Naive thymus-derived CD8-positive, alpha-beta T cell (primary cell): ENCODE results near the gene EAF1. TPM values are rescaled to one million over a fixed set of nuclear protein-coding genes. Genes with fewer than 3 reads are reported as not detected.
"Not testable (repeated sequence)": the region's sequence is repeated elsewhere in the genome, so short reads cannot be mapped to it uniquely, and the experiment has no call there.

ENCODE experiments used
- ATAC-seq, 2 donors: fragments of 150-1000 bp; cut with Tn5 transposase in 1 of 2; sonication (Bioruptor Pico), chemical (Tn5 transposase) in 1 of 2; 1 replicate in 1 of 2; 2 replicates in 1 of 2; pipeline ENCODE4 v1.10.0; 2021; ENCODE audit warnings: mild to moderate bottlenecking in 2 of 2, moderate library complexity in 2 of 2
- POLR2A ChIA-PET: fragments of 350-600 bp; sonication (Branson Sonifier 250); formaldehyde crosslinking; loops from one replicate; lab custom pipeline; 2021; ENCODE audit warnings: antibody characterized with exemption; lab: Charles Lee
- DNase-seq, 10 donors: peaks; one replicate each; pipeline versions ENCODE4 v3.0.0 to v3.0.0-alpha.2; 2020 to 2022
- H3K27ac Mint-ChIP-seq, 10 donors: one replicate each; pipeline ENCODE4 v1.8.0; 2020 to 2022; ENCODE audit warnings: mild to moderate bottlenecking in 10 of 10, mixed read lengths in 10 of 10, moderate library complexity in 4 of 10, inconsistent platforms in 1 of 10
- H3K27me3 Mint-ChIP-seq, 5 donors: one replicate each; pipeline ENCODE4 v1.8.0; 2021 to 2022; ENCODE audit warnings: mixed read lengths in 5 of 5
- H3K36me3 Mint-ChIP-seq, 3 donors: one replicate each; pipeline ENCODE4 v1.8.0; 2020 to 2022; ENCODE audit warnings: mixed read lengths in 3 of 3, mild to moderate bottlenecking in 2 of 3, inconsistent platforms in 1 of 3
- H3K4me1 Mint-ChIP-seq, 4 donors: one replicate each; pipeline ENCODE4 v1.8.0; 2021 to 2022; ENCODE audit warnings: mixed read lengths in 4 of 4
- H3K4me3 Mint-ChIP-seq, 10 donors: one replicate each; pipeline ENCODE4 v1.8.0; 2020 to 2022; ENCODE audit warnings: mild to moderate bottlenecking in 10 of 10, mixed read lengths in 10 of 10, moderate library complexity in 6 of 10, inconsistent platforms in 1 of 10
- H3K9me3 Mint-ChIP-seq, 9 donors: one replicate each; pipeline ENCODE4 v1.8.0; 2020 to 2022; ENCODE audit warnings: mixed read lengths in 9 of 9, mild to moderate bottlenecking in 3 of 9, inconsistent platforms in 1 of 9, moderate library complexity in 1 of 9
- polyA plus RNA-seq, 3 donors: library from polyadenylated mRNA; unstranded; fragments of 300-500 nt; fragmentation: Illumina TruSeq; gene quantifications; one replicate each; pipeline ENCODE4 v1.2.3, GENCODE V29; 2021
- total RNA-seq, 8 experiments: library from RNA in 2 of 8; stranded (reverse) in 2 of 8; gene quantifications; one replicate each; pipeline ENCODE4 v1.2.3 and lab custom pipeline; 2021 to 2026

EAF1 gene
- total and polyA plus RNA-seq, 5 experiments from 2014 or later = 4.6 to 17.5 (median 7.7) TPM

DNA sequence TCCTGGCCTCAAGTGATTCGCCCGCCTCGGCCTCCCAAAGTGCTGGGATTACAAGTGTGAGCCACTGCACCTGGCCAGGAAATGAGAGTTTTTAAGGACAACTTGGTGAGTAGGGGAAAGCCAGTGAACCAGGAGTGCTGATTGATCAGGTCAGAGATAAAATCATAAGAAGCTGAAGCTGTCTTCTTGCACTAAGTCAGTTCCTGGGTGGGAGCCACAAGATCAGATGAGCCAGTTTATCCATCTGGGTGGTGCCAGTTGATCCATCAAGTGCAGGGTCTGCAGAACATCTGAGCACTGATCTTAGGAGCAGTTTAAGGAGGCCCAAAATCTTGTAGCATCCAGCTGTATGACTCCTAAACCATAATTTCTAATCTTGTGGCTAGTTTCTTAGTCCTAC, 39.1 kb upstream of the EAF1 start:
- ATAC-seq, DNase-seq, H3K4me3 Mint-ChIP-seq, H3K27me3 Mint-ChIP-seq, POLR2A ChIA-PET, H3K36me3 Mint-ChIP-seq: not testable (repeated sequence)
- H3K9me3 Mint-ChIP-seq = peaks cover 0 to 18% (median 0%) of the 10 kb centered on the region in 9 donors
- H3K4me1 Mint-ChIP-seq = peaks cover 0 to 56% (median under 1%) of the 10 kb centered on the region in 4 donors
- H3K27ac Mint-ChIP-seq = peak overlapping the region in 1 of 10 donors; percentile 11

DNA sequence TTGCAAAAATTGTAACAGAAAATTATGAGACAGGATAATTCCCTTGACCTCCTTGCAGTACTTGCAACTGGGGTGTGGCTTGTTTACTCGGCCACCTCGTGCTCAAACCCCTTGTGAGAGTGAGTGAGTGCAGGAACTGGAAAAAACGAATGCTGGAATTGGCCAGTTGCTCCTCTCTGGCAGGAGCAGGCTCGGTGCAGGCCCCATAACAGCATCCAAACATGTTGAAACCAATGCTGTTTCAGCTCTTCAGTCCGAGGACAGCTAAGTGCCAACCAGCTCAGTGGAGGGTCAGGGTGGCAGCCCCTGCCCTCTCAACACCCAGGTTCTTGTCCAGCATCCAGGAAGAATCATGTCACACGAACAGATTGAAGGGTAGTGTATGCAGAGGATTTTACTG, 36.9 kb upstream of the EAF1 start:
- H3K9me3 Mint-ChIP-seq = peaks cover 0 to 18% (median 0%) of the 10 kb centered on the region in 9 donors
- H3K36me3 Mint-ChIP-seq = no peaks in the 10 kb centered on the region

GRCh38 chr3:15391007-15391406, 36.4 kb upstream of the EAF1 start:
- ATAC-seq (no peak), DNase-seq (no peak)
- POLR2A ChIA-PET = no interaction called here
- Mint-ChIP-seq H3K4me1 (peaks cover 0 to 38% (median under 1%) of the 10 kb centered on the region in 4 donors), H3K27ac (no peak overlapping the region), H3K4me3 (no peak overlapping the region), H3K27me3 (no peaks in the 10 kb centered on the region), H3K36me3 (no peaks in the 10 kb centered on the region), H3K9me3 (peaks cover 0 to 14% (median 0%) of the 10 kb centered on the region in 9 donors)

More for the DNA sequence above, 36.9 kb upstream of the EAF1 start:
- H3K4me1 Mint-ChIP-seq = peaks cover 0 to 43% (median under 1%) of the 10 kb centered on the region in 4 donors
- ATAC-seq = no peak
- no peak for DNase-seq
- H3K27ac Mint-ChIP-seq = no peak overlapping the region
- no peaks in the 10 kb centered on the region for H3K27me3 Mint-ChIP-seq
- H3K4me3 Mint-ChIP-seq = no peak overlapping the region
- POLR2A ChIA-PET = no interaction called here

DNA sequence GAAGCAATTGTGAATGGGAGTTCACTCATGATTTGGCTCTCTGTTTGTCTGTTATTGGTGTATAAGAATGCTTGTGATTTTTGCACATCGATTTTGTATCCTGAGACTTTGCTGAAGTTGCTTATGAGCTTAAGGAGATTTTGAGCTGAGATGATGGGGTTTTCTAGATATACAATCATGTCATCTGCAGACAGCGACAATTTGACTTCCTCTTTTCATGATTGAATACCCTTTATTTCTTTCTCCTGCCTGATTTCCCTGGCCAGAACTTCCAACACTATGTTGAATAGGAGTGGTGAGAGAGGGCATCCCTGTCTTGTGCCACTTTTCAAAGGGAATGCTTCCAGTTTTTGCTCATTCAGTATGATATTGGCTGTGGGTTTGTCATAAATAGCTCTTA, 34.1 kb upstream of the EAF1 start:
- ATAC-seq, H3K27me3 Mint-ChIP-seq, H3K27ac Mint-ChIP-seq, H3K36me3 Mint-ChIP-seq, POLR2A ChIA-PET, H3K4me3 Mint-ChIP-seq, H3K9me3 Mint-ChIP-seq, DNase-seq: not testable (repeated sequence)
- peaks cover 0 to 17% (median 0%) of the 10 kb centered on the region in 4 donors for H3K4me1 Mint-ChIP-seq

DNA sequence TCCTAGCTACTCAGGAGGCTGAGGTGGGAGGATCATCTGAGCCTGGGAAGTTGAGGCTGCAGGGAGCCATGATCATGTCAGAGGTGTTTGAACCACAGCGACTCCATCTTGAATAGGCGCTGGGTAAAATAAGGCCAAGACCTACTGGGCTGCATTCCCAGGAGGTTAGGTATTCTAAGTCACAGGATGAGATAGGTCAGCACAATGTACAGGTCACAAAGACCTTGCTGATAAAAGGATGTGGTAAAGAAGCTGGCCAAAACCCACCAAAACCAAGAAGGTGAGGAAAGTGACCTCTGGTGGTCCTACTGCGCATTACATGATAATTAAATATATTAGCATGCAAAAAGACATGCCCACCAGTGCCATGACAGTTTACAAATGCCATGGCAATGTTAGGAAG, 28.7 kb upstream of the EAF1 start:
- peaks cover 13 to 26% (median 15%) of the 10 kb centered on the region in 4 donors for H3K4me1 Mint-ChIP-seq
- DNase-seq, H3K36me3 Mint-ChIP-seq, H3K9me3 Mint-ChIP-seq, H3K27me3 Mint-ChIP-seq, ATAC-seq, H3K4me3 Mint-ChIP-seq, H3K27ac Mint-ChIP-seq: not testable (repeated sequence)
- POLR2A ChIA-PET = interaction anchor here (0.7 to 0.8 kb wide), 2 partner anchors 122 to 459 kb away, joined by 3 to 4 read pairs; no protein-coding TSS in a partner anchor

GRCh38 chr3:15399970-15400369, 27.4 kb upstream of the EAF1 start:
- H3K27ac Mint-ChIP-seq = peak overlapping the region in 2 of 10 donors; percentile 22 to 27
- DNase-seq = no peak
- ATAC-seq = peak in 1 of 2 donors; percentile 46
- peak overlapping the region in 4 of 10 donors; percentile 2 to 44 (median 10) for H3K4me3 Mint-ChIP-seq
- POLR2A ChIA-PET = no interaction called here
- H3K9me3 Mint-ChIP-seq = no peaks in the 10 kb centered on the region
- peaks cover 13 to 32% (median 15%) of the 10 kb centered on the region in 4 donors for H3K4me1 Mint-ChIP-seq
- H3K27me3 Mint-ChIP-seq = no peaks in the 10 kb centered on the region
- H3K36me3 Mint-ChIP-seq = peaks cover 0 to 3% (median 0%) of the 10 kb centered on the region in 3 donors

DNA sequence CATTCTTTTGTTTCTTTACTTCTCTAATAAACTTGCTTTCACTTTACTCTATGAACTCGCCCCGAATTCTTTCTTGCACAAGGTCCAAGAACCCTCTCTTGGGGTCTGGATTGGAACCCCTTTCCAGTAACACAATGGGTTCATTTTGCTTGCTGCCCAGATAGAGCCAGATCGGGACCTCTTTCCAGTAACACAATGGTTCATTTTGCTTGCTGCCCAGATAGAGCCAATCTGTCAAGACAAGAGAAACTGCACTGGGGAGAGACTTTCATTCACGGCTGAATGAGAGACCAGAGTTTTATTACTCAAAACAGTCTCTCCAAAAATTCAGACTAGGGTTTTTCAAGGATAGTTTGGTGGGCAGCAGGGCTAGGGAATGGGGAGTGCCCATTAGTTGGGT, 25.5 kb upstream of the EAF1 start:
- DNase-seq = no peak
- no peak overlapping the region for H3K4me3 Mint-ChIP-seq
- H3K27ac Mint-ChIP-seq = no peak overlapping the region
- peaks cover 13 to 37% (median 15%) of the 10 kb centered on the region in 4 donors for H3K4me1 Mint-ChIP-seq
- ATAC-seq = no peak
- no peaks in the 10 kb centered on the region for H3K27me3 Mint-ChIP-seq
- H3K9me3 Mint-ChIP-seq = no peaks in the 10 kb centered on the region
- POLR2A ChIA-PET = interaction anchor here (0.7 kb wide), 1 partner anchor 166 kb away, joined by 4 read pairs; no protein-coding TSS in a partner anchor
- H3K36me3 Mint-ChIP-seq = peaks cover 0 to 3% (median 0%) of the 10 kb centered on the region in 3 donors

DNA sequence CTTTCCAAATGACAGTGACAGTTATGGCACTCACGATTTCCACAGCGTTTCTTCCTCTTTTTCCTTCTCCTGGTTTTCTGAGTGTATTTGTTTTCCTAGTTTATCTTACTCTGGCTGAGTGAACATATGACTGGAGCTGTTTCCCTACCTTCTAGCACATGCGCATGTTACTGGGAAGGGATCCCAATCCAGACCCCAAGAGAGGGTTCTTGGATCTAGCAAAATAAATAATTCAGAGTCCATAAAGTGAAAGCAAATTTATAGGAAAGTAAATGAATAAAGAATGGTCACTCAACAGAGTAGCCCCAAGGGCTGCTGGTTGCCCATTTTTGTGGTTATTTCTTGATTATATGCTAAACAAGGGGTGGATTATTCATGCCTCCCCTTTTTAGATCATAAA, 23.9 kb upstream of the EAF1 start:
- Mint-ChIP-seq H3K36me3 (peaks cover 0 to 8% (median 0%) of the 10 kb centered on the region in 3 donors), H3K4me3 (no peak overlapping the region), H3K4me1 (peaks cover 13 to 37% (median 15%) of the 10 kb centered on the region in 4 donors), H3K27me3 (no peaks in the 10 kb centered on the region), H3K27ac (no peak overlapping the region), H3K9me3 (no peaks in the 10 kb centered on the region)
- ATAC-seq (no peak), DNase-seq (no peak)
- POLR2A ChIA-PET = no interaction called here

DNA sequence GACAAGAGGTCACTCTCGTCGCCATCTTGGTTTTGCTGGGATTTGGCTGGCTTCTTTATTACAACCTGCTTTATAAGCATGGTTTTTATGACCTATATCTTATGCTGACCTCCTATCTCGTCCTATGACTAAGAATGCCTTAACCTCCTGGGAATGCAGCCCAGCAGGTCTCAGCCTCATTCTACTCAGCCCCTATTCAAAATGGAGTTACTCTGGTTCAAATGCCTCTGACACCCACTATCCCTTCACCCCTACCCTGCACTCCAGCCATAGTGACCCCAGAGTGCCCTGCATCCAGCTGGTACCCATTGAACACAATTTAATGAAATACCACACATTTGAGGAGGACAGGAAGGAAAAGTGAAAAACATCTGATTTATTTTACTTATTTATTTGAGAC, 23.4 kb upstream of the EAF1 start:
- DNase-seq = no peak
- peaks cover 13 to 34% (median 15%) of the 10 kb centered on the region in 4 donors for H3K4me1 Mint-ChIP-seq
- no peak overlapping the region for H3K4me3 Mint-ChIP-seq
- H3K27me3 Mint-ChIP-seq = no peaks in the 10 kb centered on the region
- no peak overlapping the region for H3K27ac Mint-ChIP-seq
- peaks cover 0 to 8% (median 0%) of the 10 kb centered on the region in 3 donors for H3K36me3 Mint-ChIP-seq
- POLR2A ChIA-PET = interaction anchor here (0.7 kb wide), 1 partner anchor 89 kb away, joined by 3 read pairs; no protein-coding TSS in a partner anchor
- H3K9me3 Mint-ChIP-seq = no peaks in the 10 kb centered on the region
- no peak for ATAC-seq

DNA sequence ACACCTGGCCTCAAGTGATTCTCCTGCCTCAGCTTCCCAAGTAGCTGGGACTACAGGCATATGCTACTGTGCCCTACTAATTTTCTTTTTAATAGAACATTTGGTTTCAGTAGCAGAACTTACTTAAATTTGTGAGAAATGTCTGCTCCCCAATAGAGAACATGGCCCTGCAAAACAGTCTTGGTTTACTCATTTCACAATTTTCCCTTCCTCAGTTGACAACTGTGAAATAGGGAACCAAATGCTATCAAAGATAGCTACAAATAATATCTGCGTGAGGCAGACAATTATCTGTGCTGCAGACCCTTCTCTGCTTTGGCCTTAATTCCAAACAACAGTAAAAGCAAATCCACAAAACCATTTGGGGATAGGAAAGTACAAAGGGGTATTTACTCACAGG, 22.6 kb upstream of the EAF1 start:
- POLR2A ChIA-PET = no interaction called here
- Mint-ChIP-seq H3K27ac (no peak overlapping the region), H3K4me1 (peaks cover 8 to 28% (median 8%) of the 10 kb centered on the region in 4 donors), H3K27me3 (no peaks in the 10 kb centered on the region), H3K4me3 (no peak overlapping the region), H3K36me3 (peaks cover 0 to 12% (median 0%) of the 10 kb centered on the region in 3 donors), H3K9me3 (no peaks in the 10 kb centered on the region)
- DNase-seq (no peak), ATAC-seq (no peak)

DNA sequence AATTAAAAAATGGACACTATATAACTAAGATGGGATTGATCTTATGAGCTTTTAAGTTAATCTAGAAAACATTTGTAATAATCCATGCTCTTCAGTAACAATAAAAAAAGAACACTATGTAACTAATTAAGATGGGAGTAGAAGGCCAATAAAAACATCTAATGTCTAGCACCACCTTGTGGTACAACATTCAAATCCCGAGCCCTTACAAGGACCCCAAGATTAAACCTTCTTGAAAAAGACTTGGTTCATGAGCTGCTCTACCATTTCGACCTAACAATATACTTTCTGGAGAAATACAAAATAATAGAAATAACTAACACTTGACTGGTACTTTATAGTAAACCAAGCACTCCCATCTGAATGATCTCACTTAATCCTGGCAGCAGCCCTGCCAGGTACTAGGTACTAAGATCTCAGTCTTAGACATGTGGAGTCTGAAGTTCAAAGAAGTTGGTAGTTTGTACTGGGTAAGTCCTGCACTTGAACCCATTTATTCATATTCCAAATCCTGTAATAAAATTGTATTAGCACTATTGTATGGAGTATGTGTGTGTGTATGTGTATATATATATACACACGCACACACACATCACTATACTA, 21.8 kb upstream of the EAF1 start:
- H3K36me3 Mint-ChIP-seq = peaks cover 0 to 20% (median 0%) of the 10 kb centered on the region in 3 donors
- DNase-seq (peak in 5 of 10 donors; percentile 19 to 63 (median 46)), ATAC-seq (peak; percentile 75 to 76)
- POLR2A ChIA-PET = no interaction called here
- H3K9me3 Mint-ChIP-seq = no peaks in the 10 kb centered on the region
- no peaks in the 10 kb centered on the region for H3K27me3 Mint-ChIP-seq
- peak overlapping the region in 1 of 10 donors; percentile 11 for H3K27ac Mint-ChIP-seq
- H3K4me1 Mint-ChIP-seq = peaks cover 0 to 21% (median 2%) of the 10 kb centered on the region in 4 donors
- no peak overlapping the region for H3K4me3 Mint-ChIP-seq

DNA sequence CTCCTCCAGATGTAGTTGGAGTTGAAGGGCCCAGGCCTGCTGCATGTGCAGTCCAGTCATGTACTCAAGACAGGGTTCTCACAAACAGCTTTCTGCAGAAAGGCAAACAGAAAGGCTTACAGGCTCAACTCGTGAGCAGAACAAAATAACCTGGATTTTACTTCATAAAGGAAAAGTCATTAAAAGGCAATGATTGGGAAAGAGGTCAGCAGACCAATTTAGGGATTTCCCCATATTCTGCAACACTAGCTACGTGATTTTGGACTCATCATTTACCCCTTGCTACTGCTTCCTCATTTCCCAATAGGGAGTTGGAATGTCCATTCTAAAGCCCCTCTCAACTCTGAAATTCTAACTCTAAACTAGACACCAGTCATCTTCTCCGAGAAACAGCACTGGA, 18.2 kb upstream of the EAF1 start:
- POLR2A ChIA-PET = no interaction called here
- no peaks in the 10 kb centered on the region for H3K27me3 Mint-ChIP-seq
- H3K4me3 Mint-ChIP-seq = no peak overlapping the region
- H3K9me3 Mint-ChIP-seq = no peaks in the 10 kb centered on the region
- DNase-seq (no peak), ATAC-seq (no peak)
- peak overlapping the region in 1 of 10 donors; percentile 10 for H3K27ac Mint-ChIP-seq
- H3K4me1 Mint-ChIP-seq = peaks cover 0 to 8% (median 0%) of the 10 kb centered on the region in 4 donors
- H3K36me3 Mint-ChIP-seq = peaks cover 0 to 49% (median 6%) of the 10 kb centered on the region in 3 donors

DNA sequence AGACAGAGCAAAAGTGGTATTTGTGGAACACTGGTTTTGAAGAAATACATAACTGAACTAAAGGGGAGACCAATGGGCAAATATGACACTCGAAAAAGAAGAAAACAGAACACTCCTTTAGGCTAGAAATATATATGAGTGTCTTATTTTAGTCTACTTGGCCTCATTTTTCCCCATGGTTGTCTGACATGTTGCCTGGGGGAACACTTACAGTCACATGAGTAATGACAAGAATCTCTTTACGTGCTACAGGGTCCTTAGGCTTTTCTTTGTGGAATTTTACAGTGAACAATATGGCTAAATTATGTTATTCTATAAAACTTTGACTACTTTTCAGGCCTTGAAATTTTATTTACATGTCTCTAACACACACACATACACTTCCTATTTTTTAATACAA, 17.6 kb upstream of the EAF1 start:
- POLR2A ChIA-PET = no interaction called here
- DNase-seq = no peak
- no peaks in the 10 kb centered on the region for H3K9me3 Mint-ChIP-seq
- no peak overlapping the region for H3K4me3 Mint-ChIP-seq
- H3K4me1 Mint-ChIP-seq = peaks cover 0 to 7% (median 0%) of the 10 kb centered on the region in 4 donors
- no peaks in the 10 kb centered on the region for H3K27me3 Mint-ChIP-seq
- peaks cover 0 to 54% (median 10%) of the 10 kb centered on the region in 3 donors for H3K36me3 Mint-ChIP-seq
- ATAC-seq = no peak
- H3K27ac Mint-ChIP-seq = peak overlapping the region in 1 of 10 donors; percentile 10
